ENCODE results near the gene MUC12. TPM values are rescaled to one million over a fixed set of nuclear protein-coding genes. Genes with fewer than 3 reads are reported as not detected.

The MUC12 gene
- total RNA-seq, 1 experiment from 2014 or later = 11.5 TPM

GRCh38 chr7:100959894-100960293 lies 9.5 kb upstream of the MUC12 start:
- Mint-ChIP-seq H3K27ac (no peak overlapping the region), H3K27me3 (ENCODE audit: low read depth) (peaks cover 22% of the 10 kb centered on the region), H3K4me3 (no peak overlapping the region), H3K4me1 (peaks cover 0 to under 1% of the 10 kb centered on the region in 2 experiments; a peak in 2 of 4 replicates), H3K9me3 (no peaks in the 10 kb centered on the region), H3K36me3 (ENCODE audit: insufficient read depth in 1 of 3, low read depth in 3 of 3) (peaks cover 0 to 4% (median 0%) of the 10 kb centered on the region in 3 experiments; a peak in 2 of 7 replicates)
- no peak overlapping the region for H3K4me2 ChIP-seq (ENCODE audit: insufficient read depth, insufficient read length, low read length)
- no peak overlapping the region for H3K27ac ChIP-seq (ENCODE audit: insufficient read length, low read depth, low read length)
- no peak overlapping the region for H4K8ac ChIP-seq (replicated peaks; ENCODE audit: insufficient read length, low read depth, low read length)
- no peaks in the 10 kb centered on the region for H3K79me1 ChIP-seq (ENCODE audit: insufficient read depth, low read depth, low read length, poor library complexity, severe bottlenecking)
- H2BK5ac ChIP-seq (ENCODE audit: insufficient read length, low read length) = no peak overlapping the region
- no peak overlapping the region for H2AK5ac ChIP-seq (ENCODE audit: insufficient read length, low read length)
- TF ChIP-seq, protein P1, sequence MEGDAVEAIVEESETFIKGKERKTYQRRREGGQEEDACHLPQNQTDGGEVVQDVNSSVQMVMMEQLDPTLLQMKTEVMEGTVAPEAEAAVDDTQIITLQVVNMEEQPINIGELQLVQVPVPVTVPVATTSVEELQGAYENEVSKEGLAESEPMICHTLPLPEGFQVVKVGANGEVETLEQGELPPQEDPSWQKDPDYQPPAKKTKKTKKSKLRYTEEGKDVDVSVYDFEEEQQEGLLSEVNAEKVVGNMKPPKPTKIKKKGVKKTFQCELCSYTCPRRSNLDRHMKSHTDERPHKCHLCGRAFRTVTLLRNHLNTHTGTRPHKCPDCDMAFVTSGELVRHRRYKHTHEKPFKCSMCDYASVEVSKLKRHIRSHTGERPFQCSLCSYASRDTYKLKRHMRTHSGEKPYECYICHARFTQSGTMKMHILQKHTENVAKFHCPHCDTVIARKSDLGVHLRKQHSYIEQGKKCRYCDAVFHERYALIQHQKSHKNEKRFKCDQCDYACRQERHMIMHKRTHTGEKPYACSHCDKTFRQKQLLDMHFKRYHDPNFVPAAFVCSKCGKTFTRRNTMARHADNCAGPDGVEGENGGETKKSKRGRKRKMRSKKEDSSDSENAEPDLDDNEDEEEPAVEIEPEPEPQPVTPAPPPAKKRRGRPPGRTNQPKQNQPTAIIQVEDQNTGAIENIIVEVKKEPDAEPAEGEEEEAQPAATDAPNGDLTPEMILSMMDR (conservative IDR thresholded peaks at IDR 0.05) = no peak
- H3K23ac ChIP-seq (ENCODE audit: insufficient read length, low read depth, low read length) = no peak overlapping the region
- H3K4me1 ChIP-seq (ENCODE audit: insufficient read depth, low read length) = no peaks in the 10 kb centered on the region
- H3K56ac ChIP-seq (ENCODE audit: insufficient read length, low read depth, low read length) = no peak overlapping the region
- H3K4ac ChIP-seq (ENCODE audit: low read depth, low read length) = no peak overlapping the region
- no CpG with 5 or more reads among the region's 2 CpGs for WGBS (ENCODE audit: extremely low coverage, insufficient read length, low lambda C conversion rate)
- H2BK12ac ChIP-seq (ENCODE audit: insufficient read length, low read depth, low read length) = no peak overlapping the region
- H3K14ac ChIP-seq (ENCODE audit: insufficient read depth, low read length) = no peak overlapping the region
- H2BK20ac ChIP-seq (ENCODE audit: low read depth, low read length, poor library complexity, severe bottlenecking) = no peak overlapping the region
- no peak overlapping the region for H2BK120ac ChIP-seq (ENCODE audit: low read depth, low read length, poor library complexity, severe bottlenecking)
- H2AFZ ChIP-seq (ENCODE audit: low read length) = no peak overlapping the region
- H3K18ac ChIP-seq (ENCODE audit: insufficient read length, low read depth, low read length) = no peak overlapping the region
- H3K79me2 ChIP-seq (ENCODE audit: insufficient read depth, low read length) = no peaks in the 10 kb centered on the region
- no peaks in the 10 kb centered on the region; the same call in 1 of the 2 replicates for H3K27me3 ChIP-seq (ENCODE audit: insufficient read depth, low read length)
- no peak for DNase-seq
- no peak overlapping the region for H3T11ph ChIP-seq (ENCODE audit: low read length)
- no peaks in the 10 kb centered on the region for H3K9me3 ChIP-seq (ENCODE audit: control insufficient read depth, low read depth, low read length)
- no peak overlapping the region for H2BK15ac ChIP-seq (ENCODE audit: low read depth, low read length)
- no peak overlapping the region for H4K5ac ChIP-seq (ENCODE audit: insufficient read length, low read depth, low read length)
- H4K91ac ChIP-seq (ENCODE audit: insufficient read length, low read depth, low read length) = no peak overlapping the region
- H4K20me1 ChIP-seq (ENCODE audit: control insufficient read depth, insufficient read depth, insufficient read length) = no peaks in the 10 kb centered on the region
- no peak overlapping the region for H3K9ac ChIP-seq (ENCODE audit: extremely low read depth, insufficient read length, low read length)
- H3K23me2 ChIP-seq (ENCODE audit: insufficient read length, low read depth, low read length, poor library complexity, severe bottlenecking) = no peaks in the 10 kb centered on the region

All from H9 (cell line).